Stimulated activated memory B cell treated with anti-CD40 and anti-IgM and Interleukin-4, amounts not matched to agents 10 μg/mL and 1 μg/mL and 100 μg/mL, for 72 hours (primary cell): Measurements from ENCODE around the gene GSTA2.

Experiments used
- ATAC-seq: fragments of 150-1000 bp; cut with Tn5 transposase; 2 replicates; pipeline ENCODE4 v1.10.0; 2021
- H3K27ac Mint-ChIP-seq: one replicate; pipeline ENCODE4 v1.8.0; 2022; ENCODE audit warnings: mild to moderate bottlenecking, mixed read lengths
- H3K27me3 Mint-ChIP-seq: one replicate; pipeline ENCODE4 v1.8.0; 2022; ENCODE audit warnings: mixed read lengths
- H3K36me3 Mint-ChIP-seq: one replicate; pipeline ENCODE4 v1.8.0; 2022; ENCODE audit warnings: mixed read lengths
- H3K4me1 Mint-ChIP-seq: one replicate; pipeline ENCODE4 v1.8.0; 2022; ENCODE audit warnings: mixed read lengths
- H3K4me3 Mint-ChIP-seq: one replicate; pipeline ENCODE4 v1.8.0; 2022; ENCODE audit warnings: mild to moderate bottlenecking, moderate library complexity, mixed read lengths
- H3K9me3 Mint-ChIP-seq: one replicate; pipeline ENCODE4 v1.8.0; 2022; ENCODE audit warnings: mixed read lengths

GSTA2 gene

GRCh38 chr6:52741872-52742271 is 21.4 kb downstream of the GSTA2 start:
- H3K4me3 Mint-ChIP-seq: no peak overlapping the region
- no peaks in the 10 kb centered on the region for H3K36me3 Mint-ChIP-seq
- peaks cover 10% of the 10 kb centered on the region for H3K9me3 Mint-ChIP-seq
- H3K27me3 Mint-ChIP-seq: peaks cover 16% of the 10 kb centered on the region
- H3K4me1 Mint-ChIP-seq: no peaks in the 10 kb centered on the region
- H3K27ac Mint-ChIP-seq: no peak overlapping the region
- no peak for ATAC-seq

GRCh38 chr6:52739627-52740026 is 23.6 kb downstream of the GSTA2 start:
- no peak for ATAC-seq
- Mint-ChIP-seq H3K4me3 (no peak overlapping the region), H3K36me3 (no peaks in the 10 kb centered on the region), H3K9me3 (peaks cover 10% of the 10 kb centered on the region), H3K4me1 (no peaks in the 10 kb centered on the region), H3K27ac (no peak overlapping the region), H3K27me3 (peaks cover 17% of the 10 kb centered on the region)

- no peaks in the 10 kb centered on the region for H3K36me3 Mint-ChIP-seq
- H3K9me3 Mint-ChIP-seq: peaks cover 10% of the 10 kb centered on the region
- H3K27me3 Mint-ChIP-seq: peaks cover 17% of the 10 kb centered on the region
- no peaks in the 10 kb centered on the region for H3K4me1 Mint-ChIP-seq
- no peak overlapping the region for H3K4me3 Mint-ChIP-seq
- H3K27ac Mint-ChIP-seq: no peak overlapping the region
- no peak for ATAC-seq
These were observed 24.1 kb downstream of the GSTA2 start for GRCh38 chr6:52739134-52739533.

GRCh38 chr6:52736145-52736544 is 27.1 kb downstream of the GSTA2 start:
- Mint-ChIP-seq H3K27me3 (peaks cover 8% of the 10 kb centered on the region), H3K27ac (no peak overlapping the region), H3K4me1 (no peaks in the 10 kb centered on the region), H3K36me3 (no peaks in the 10 kb centered on the region), H3K9me3 (peaks cover 10% of the 10 kb centered on the region), H3K4me3 (no peak overlapping the region)
- no peak for ATAC-seq

- Mint-ChIP-seq H3K4me1 (no peaks in the 10 kb centered on the region), H3K27ac (no peak overlapping the region), H3K27me3 (peaks cover 8% of the 10 kb centered on the region), H3K36me3 (no peaks in the 10 kb centered on the region), H3K9me3 (peaks cover 4% of the 10 kb centered on the region), H3K4me3 (no peak overlapping the region)
- ATAC-seq: no peak
These were observed 28.2 kb downstream of the GSTA2 start for GRCh38 chr6:52735071-52735470.

GRCh38 chr6:52734072-52734471 is 29.2 kb downstream of the GSTA2 start:
- no peak overlapping the region for H3K4me3 Mint-ChIP-seq

GRCh38 chr6:52733172-52733571 is 30.1 kb downstream of the GSTA2 start:
- H3K27ac Mint-ChIP-seq: no peak overlapping the region
- no peaks in the 10 kb centered on the region for H3K36me3 Mint-ChIP-seq
- H3K4me3 Mint-ChIP-seq: no peak overlapping the region
- peaks cover 8% of the 10 kb centered on the region for H3K27me3 Mint-ChIP-seq
- H3K9me3 Mint-ChIP-seq: no peaks in the 10 kb centered on the region
- H3K4me1 Mint-ChIP-seq: no peaks in the 10 kb centered on the region
- ATAC-seq: no peak

More at GRCh38 chr6:52734072-52734471, 29.2 kb downstream of the GSTA2 start:
- H3K27ac Mint-ChIP-seq: no peak overlapping the region
- H3K36me3 Mint-ChIP-seq: no peaks in the 10 kb centered on the region
- H3K9me3 Mint-ChIP-seq: no peaks in the 10 kb centered on the region
- no peaks in the 10 kb centered on the region for H3K4me1 Mint-ChIP-seq
- ATAC-seq: no peak
- H3K27me3 Mint-ChIP-seq: peaks cover 8% of the 10 kb centered on the region

- Mint-ChIP-seq H3K4me1 (no peaks in the 10 kb centered on the region), H3K27ac (no peak overlapping the region), H3K9me3 (no peaks in the 10 kb centered on the region), H3K4me3 (no peak overlapping the region), H3K36me3 (no peaks in the 10 kb centered on the region), H3K27me3 (no peaks in the 10 kb centered on the region)
- ATAC-seq: peak; percentile 14
These were observed 31.6 kb downstream of the GSTA2 start for GRCh38 chr6:52731719-52732118.

- H3K27ac Mint-ChIP-seq: no peak overlapping the region
- no peak overlapping the region for H3K4me3 Mint-ChIP-seq
- peaks cover 6% of the 10 kb centered on the region for H3K4me1 Mint-ChIP-seq
- no peak for ATAC-seq
- no peaks in the 10 kb centered on the region for H3K36me3 Mint-ChIP-seq
- H3K9me3 Mint-ChIP-seq: no peaks in the 10 kb centered on the region
- no peaks in the 10 kb centered on the region for H3K27me3 Mint-ChIP-seq
These were observed 33.7 kb downstream of the GSTA2 start for GRCh38 chr6:52729576-52729975.

- Mint-ChIP-seq H3K27me3 (no peaks in the 10 kb centered on the region), H3K27ac (no peak overlapping the region), H3K4me1 (peaks cover 8% of the 10 kb centered on the region), H3K4me3 (no peak overlapping the region), H3K9me3 (no peaks in the 10 kb centered on the region), H3K36me3 (no peaks in the 10 kb centered on the region)
- ATAC-seq: no peak
These were observed 34.9 kb downstream of the GSTA2 start for GRCh38 chr6:52728394-52728793.

GRCh38 chr6:52727908-52728307 is 35.4 kb downstream of the GSTA2 start:
- no peak for ATAC-seq
- Mint-ChIP-seq H3K36me3 (no peaks in the 10 kb centered on the region), H3K4me1 (peaks cover 8% of the 10 kb centered on the region), H3K27ac (no peak overlapping the region), H3K4me3 (no peak overlapping the region), H3K27me3 (no peaks in the 10 kb centered on the region), H3K9me3 (no peaks in the 10 kb centered on the region)

GRCh38 chr6:52726741-52727535 is 36.3 kb downstream of the GSTA2 start:
- no peak for ATAC-seq
- Mint-ChIP-seq H3K9me3 (no peaks in the 10 kb centered on the region), H3K4me3 (no peak overlapping the region), H3K27ac (no peak overlapping the region), H3K36me3 (no peaks in the 10 kb centered on the region), H3K4me1 (peaks cover 8% of the 10 kb centered on the region), H3K27me3 (no peaks in the 10 kb centered on the region)

- H3K27ac Mint-ChIP-seq: no peak overlapping the region
- H3K4me3 Mint-ChIP-seq: no peak overlapping the region
- peaks cover 8% of the 10 kb centered on the region for H3K4me1 Mint-ChIP-seq
- no peak for ATAC-seq
- no peaks in the 10 kb centered on the region for H3K9me3 Mint-ChIP-seq
- no peaks in the 10 kb centered on the region for H3K27me3 Mint-ChIP-seq
- no peaks in the 10 kb centered on the region for H3K36me3 Mint-ChIP-seq
These were observed 37.1 kb downstream of the GSTA2 start for GRCh38 chr6:52726193-52726542.

GRCh38 chr6:52725535-52726192 is 37.6 kb downstream of the GSTA2 start:
- Mint-ChIP-seq H3K9me3 (no peaks in the 10 kb centered on the region), H3K36me3 (no peaks in the 10 kb centered on the region), H3K27me3 (no peaks in the 10 kb centered on the region), H3K27ac (peak overlapping the region; percentile 57), H3K4me3 (no peak overlapping the region), H3K4me1 (peaks cover 8% of the 10 kb centered on the region)
- ATAC-seq: no peak

- H3K27me3 Mint-ChIP-seq: no peaks in the 10 kb centered on the region
- H3K36me3 Mint-ChIP-seq: no peaks in the 10 kb centered on the region
- peak overlapping the region; percentile 12 for H3K4me3 Mint-ChIP-seq
- peak; percentile 5 for ATAC-seq
- peaks cover 8% of the 10 kb centered on the region for H3K4me1 Mint-ChIP-seq
- no peaks in the 10 kb centered on the region for H3K9me3 Mint-ChIP-seq
- peak overlapping the region; percentile 57 for H3K27ac Mint-ChIP-seq
These were observed 38.1 kb downstream of the GSTA2 start for GRCh38 chr6:52725143-52725534.
